GM23248 (cell line): Measurements from ENCODE around the gene ULK4. TPM values are rescaled to one million over a fixed set of nuclear protein-coding genes. Genes with fewer than 3 reads are reported as not detected.

Experiments
- DNase-seq: peaks from one replicate; pipeline ENCODE4 v3.0.0-alpha.2; 2015
- H2AFZ ChIP-seq: fragments of 200-600 bp; sonication (generic); 2 replicates; pipeline ENCODE4 v1.6.1; 2016; ENCODE audit warnings: antibody characterized with exemption
- H3F3A ChIP-seq: fragments of 200-600 bp; sonication (generic); 2 replicates; pipeline ENCODE4 v1.6.1; 2016; ENCODE audit warnings: mild to moderate bottlenecking, antibody characterized with exemption, mixed run types; ENCODE audit not compliant: insufficient read depth
- H3K27ac ChIP-seq: fragments of 200-600 bp; sonication (generic); 2 replicates; pipeline ENCODE4 v1.5.1; 2016; ENCODE audit warnings: mild to moderate bottlenecking
- H3K27me3 ChIP-seq: fragments of 200-600 bp; sonication (generic); replicated peaks from 2 replicates; pipeline ENCODE4 v1.6.1; 2016; ENCODE audit warnings: mild to moderate bottlenecking; ENCODE audit not compliant: insufficient read depth
- H3K36me3 ChIP-seq: fragments of 200-600 bp; sonication (generic); 2 replicates; pipeline ENCODE4 v1.6.1; 2016; ENCODE audit warnings: low read depth, mild to moderate bottlenecking
- H3K4me1 ChIP-seq: fragments of 200-600 bp; sonication (generic); 2 replicates; pipeline ENCODE4 v1.6.1; 2016; ENCODE audit warnings: mild to moderate bottlenecking; ENCODE audit not compliant: insufficient read depth
- H3K4me2 ChIP-seq: fragments of 200-600 bp; sonication (generic); one replicate; pipeline ENCODE4 v1.6.1; 2016; ENCODE audit warnings: mild to moderate bottlenecking; ENCODE audit not compliant: unreplicated experiment
- H3K4me3 ChIP-seq: fragments of 200-600 bp; sonication (generic); 2 replicates; pipeline ENCODE4 v1.5.1; 2016; ENCODE audit warnings: mild to moderate bottlenecking
- H3K79me2 ChIP-seq: fragments of 200-600 bp; sonication (generic); 2 replicates; pipeline ENCODE4 v1.6.1; 2016; ENCODE audit warnings: mild to moderate bottlenecking; ENCODE audit not compliant: insufficient read depth
- H3K9ac ChIP-seq: fragments of 200-600 bp; sonication (generic); 2 replicates; pipeline ENCODE4 v1.6.1; 2016; ENCODE audit warnings: mild to moderate bottlenecking
- H3K9me2 ChIP-seq: fragments of 200-600 bp; sonication (generic); 2 replicates; pipeline ENCODE4 v1.6.1; 2016; ENCODE audit warnings: mixed run types, mild to moderate bottlenecking, moderate library complexity; ENCODE audit not compliant: insufficient read depth
- H3K9me3 ChIP-seq: fragments of 200-600 bp; sonication (generic); one replicate; pipeline ENCODE4 v1.6.1; 2017; ENCODE audit warnings: low read depth
- H4K20me1 ChIP-seq: fragments of 200-600 bp; sonication (generic); 2 replicates; pipeline ENCODE4 v1.6.0; 2016; ENCODE audit not compliant: insufficient read depth
- EZH2 ChIP-seq: fragments of 200-600 bp; sonication (generic); IDR thresholded peaks from 2 replicates; pipeline ENCODE4 v1.6.1; 2018; ENCODE audit warnings: antibody characterized with exemption, mild to moderate bottlenecking; ENCODE audit not compliant: insufficient read depth, poor library complexity, severe bottlenecking
- EZH2phosphoT487 ChIP-seq: fragments of 200-600 bp; sonication (generic); IDR thresholded peaks from 2 replicates; pipeline ENCODE4 v1.6.1; 2018; ENCODE audit warnings: antibody characterized with exemption, moderate library complexity, mild to moderate bottlenecking, low read depth; ENCODE audit not compliant: insufficient read depth
- WGBS, 2 experiments: methylation state at CpG; one replicate each; pipeline ENCODE4 v1.1.6; 2015 to 2017; ENCODE audit warnings: low lambda C conversion rate in 2 of 2, low coverage in 1 of 2; ENCODE audit errors: missing lambda C conversion rate in 2 of 2; 5-methylcytosine and 5-hydroxymethylcytosine counted together
- in situ Hi-C: fragments of 300-500 bp; cut with MboI; formaldehyde crosslinking; loops from 2 replicates; pipeline ENCODE4 v1.15.0; 2020
- polyA plus RNA-seq: library from polyadenylated mRNA; unstranded; fragments of >200 nt; fragmentation: Nextera tagmentation; extraction: Ambion mirVana; gene quantifications from 2 replicates; pipeline ENCODE4 v1.2.1, GENCODE V29; 2016
- total RNA-seq: library from RNA; depleted of rRNA; stranded (reverse); fragments of >200 nt; shearing (Covaris generic); gene quantifications from 2 replicates; pipeline ENCODE4 v1.2.3, GENCODE V29; 2014

Gene ULK4
- total and polyA plus RNA-seq, 2 experiments from 2014 or later = 3.5 to 20.3 TPM

DNA sequence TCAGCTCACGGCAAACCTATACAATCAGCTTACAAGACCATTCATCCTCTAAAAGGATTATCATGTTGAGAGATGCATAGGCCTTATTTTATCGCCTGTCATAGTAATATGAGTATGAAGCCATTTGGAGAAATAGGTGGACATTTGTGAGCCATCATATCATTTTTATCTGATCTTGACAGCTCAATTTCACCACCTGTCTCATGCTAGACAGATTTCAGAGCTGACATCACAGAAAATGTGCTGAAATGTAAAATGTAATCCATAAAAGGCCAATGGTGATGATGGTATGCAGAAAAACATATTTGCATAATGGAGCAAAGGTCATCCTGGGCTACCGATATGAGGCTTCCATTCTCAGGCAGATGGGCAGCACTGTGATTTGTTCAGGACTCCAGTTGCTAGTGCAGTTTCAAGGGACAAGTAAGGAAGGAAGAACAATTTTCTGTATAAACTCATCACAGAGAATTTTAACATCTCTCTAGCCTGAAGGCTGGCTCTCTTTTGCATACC is 221.5 kb downstream of the ULK4 start:
- no peaks in the 10 kb centered on the region for H3K36me3 ChIP-seq
- H3K4me3 ChIP-seq = no peak overlapping the region
- no peaks in the 10 kb centered on the region for H4K20me1 ChIP-seq
- no peaks in the 10 kb centered on the region for H3K27me3 ChIP-seq
- no peaks in the 10 kb centered on the region for H3K4me1 ChIP-seq
- no peak overlapping the region for H3K9ac ChIP-seq
- no peaks in the 10 kb centered on the region for H3F3A ChIP-seq
- in situ Hi-C loops = no loop called here
- no peak overlapping the region for H3K27ac ChIP-seq
- WGBS, 2 experiments = 91 to 97% methylated on average over 3 of the region's 3 CpGs
- no peak overlapping the region for H3K4me2 ChIP-seq
- H3K9me3 ChIP-seq = no peaks in the 10 kb centered on the region
- H2AFZ ChIP-seq = no peak overlapping the region
- H3K9me2 ChIP-seq = no peaks in the 10 kb centered on the region
- no peaks in the 10 kb centered on the region for H3K79me2 ChIP-seq
- no peak for TF ChIP-seq EZH2phosphoT487
- no peak for TF ChIP-seq EZH2
- DNase-seq = no peak

DNA sequence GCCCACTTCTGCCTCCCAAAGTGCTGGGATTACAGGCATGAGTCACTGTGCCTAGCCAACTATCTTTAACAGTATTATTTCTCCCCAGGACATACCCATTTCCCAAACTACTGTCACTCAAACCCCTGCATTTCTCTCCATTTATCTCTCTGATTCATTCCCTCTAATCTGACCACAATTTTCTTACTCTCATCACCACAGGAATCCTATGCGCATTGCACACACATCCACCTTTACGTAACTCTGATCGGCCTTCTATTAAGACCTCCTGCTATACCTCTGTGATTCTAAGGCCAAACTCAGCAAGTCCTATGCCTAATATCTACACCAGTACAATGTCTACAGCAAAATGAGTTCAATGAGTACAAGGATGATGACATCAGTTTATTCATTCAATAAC is 235.0 kb downstream of the ULK4 start:
- no peak overlapping the region for H3K4me2 ChIP-seq
- no peak overlapping the region for H2AFZ ChIP-seq
- 94 to 95% methylated on average over 3 of the region's 3 CpGs for WGBS, 2 experiments
- TF ChIP-seq EZH2 (no peak), EZH2phosphoT487 (no peak)
- H3K36me3 ChIP-seq = no peaks in the 10 kb centered on the region
- in situ Hi-C loops = no loop called here
- H3K27me3 ChIP-seq = no peaks in the 10 kb centered on the region
- H4K20me1 ChIP-seq = no peaks in the 10 kb centered on the region
- DNase-seq = no peak
- H3K9ac ChIP-seq = no peak overlapping the region
- H3K9me3 ChIP-seq = no peaks in the 10 kb centered on the region
- H3K4me3 ChIP-seq = no peak overlapping the region
- no peaks in the 10 kb centered on the region for H3K79me2 ChIP-seq
- H3K9me2 ChIP-seq = peaks cover 5% of the 10 kb centered on the region; the same call in 1 of the 2 replicates
- no peaks in the 10 kb centered on the region for H3K4me1 ChIP-seq
- H3K27ac ChIP-seq = no peak overlapping the region
- no peaks in the 10 kb centered on the region for H3F3A ChIP-seq

DNA sequence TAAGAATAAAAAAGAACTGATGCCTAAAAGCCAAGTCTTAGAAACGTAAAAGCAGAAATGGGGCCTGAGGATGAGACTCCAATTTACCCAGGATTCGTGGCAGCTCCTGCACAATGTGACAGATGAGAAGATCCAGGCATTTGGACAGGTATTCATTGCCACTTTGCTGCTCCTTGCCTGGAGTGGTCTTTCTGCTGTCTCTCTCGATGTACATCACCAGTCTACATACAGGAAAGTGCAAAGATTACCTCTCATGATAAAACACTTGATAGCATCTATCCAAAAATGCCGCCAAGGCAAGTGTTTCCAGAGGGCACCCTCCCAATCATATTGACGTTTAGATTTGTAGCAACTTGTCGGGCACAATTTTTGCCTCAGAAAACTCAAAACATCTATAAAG is 244.3 kb downstream of the ULK4 start:
- no peak overlapping the region for H2AFZ ChIP-seq
- no peaks in the 10 kb centered on the region for H3K36me3 ChIP-seq
- no peaks in the 10 kb centered on the region for H3K9me3 ChIP-seq
- 60 to 61% methylated on average over 6 of the region's 6 CpGs for WGBS, 2 experiments
- H3K4me2 ChIP-seq = no peak overlapping the region
- H3K27me3 ChIP-seq = no peaks in the 10 kb centered on the region
- no peak overlapping the region for H3K9ac ChIP-seq
- no peak overlapping the region for H3K27ac ChIP-seq
- no peaks in the 10 kb centered on the region for H3K4me1 ChIP-seq
- no peaks in the 10 kb centered on the region for H3K9me2 ChIP-seq
- in situ Hi-C loops = loop anchor here (25.0 kb wide), 1 partner anchor 1130 kb away; no protein-coding TSS in a partner anchor
- no peak overlapping the region for H3K4me3 ChIP-seq
- H3F3A ChIP-seq = no peaks in the 10 kb centered on the region
- TF ChIP-seq EZH2 = no peak
- TF ChIP-seq EZH2phosphoT487 = no peak
- no peak for DNase-seq
- H3K79me2 ChIP-seq = no peaks in the 10 kb centered on the region
- no peaks in the 10 kb centered on the region for H4K20me1 ChIP-seq

DNA sequence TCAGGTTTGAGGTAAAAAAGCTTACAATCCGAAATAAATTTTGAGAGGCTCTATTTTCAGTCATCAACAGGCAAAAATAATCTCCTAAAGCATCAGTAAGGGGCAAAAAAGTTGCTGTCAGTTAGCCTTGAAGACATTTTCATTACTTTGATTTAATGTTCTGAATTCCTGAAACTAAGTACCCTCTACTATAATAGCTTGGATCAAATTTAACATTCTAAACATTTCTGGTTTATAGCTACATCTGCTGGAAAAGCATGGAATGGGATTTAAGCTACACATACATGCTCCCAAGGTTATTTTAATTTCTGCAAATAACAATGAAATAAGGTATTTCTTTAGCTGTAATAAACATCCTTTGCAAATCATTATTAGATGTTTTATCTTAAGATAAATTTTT is 245.4 kb downstream of the ULK4 start:
- Histone ChIP-seq H3K9me2 (no peaks in the 10 kb centered on the region), H3K9ac (no peak overlapping the region), H3K79me2 (no peaks in the 10 kb centered on the region), H3K4me2 (no peak overlapping the region), H3K36me3 (no peaks in the 10 kb centered on the region), H3K4me3 (no peak overlapping the region), H3F3A (peaks cover 5% of the 10 kb centered on the region), H3K27ac (no peak overlapping the region), H3K9me3 (no peaks in the 10 kb centered on the region), H3K4me1 (peaks cover 8% of the 10 kb centered on the region), H3K27me3 (no peaks in the 10 kb centered on the region), H4K20me1 (no peaks in the 10 kb centered on the region), H2AFZ (no peak overlapping the region)
- TF ChIP-seq EZH2 (no peak), EZH2phosphoT487 (no peak)
- peak; percentile 45 for DNase-seq
- in situ Hi-C loops = loop anchor here (25.0 kb wide), 1 partner anchor 1129 kb away; no protein-coding TSS in a partner anchor
- 56 to 63% methylated on average over 1 of the region's 1 CpG for WGBS, 2 experiments
